Caco-2 (cell line): Measurements from ENCODE around the gene SIGLEC9. TPM values are rescaled to one million over a fixed set of nuclear protein-coding genes. Genes with fewer than 3 reads are reported as not detected.

Experiments used
- Bru-seq: library from RNA; stranded (reverse); fragments of 400-500 nt; gene quantifications from one replicate; lab custom pipeline; 2021; lab: Mats Ljungman, UMichigan
- BruChase-seq, 2 experiments: library from RNA; stranded (reverse); fragments of 400-500 nt; gene quantifications; one replicate each; lab custom pipeline; 2021; lab: Mats Ljungman, UMichigan
- BruUV-seq: library from RNA; stranded (reverse); fragments of 400-500 nt; replicated peaks from 2 replicates; lab custom pipeline; 2021; lab: Mats Ljungman, UMichigan
- CTCF ChIA-PET: fragments of 300-600 bp; sonication (Branson Sonifier 250); formaldehyde crosslinking; loops from one replicate; lab custom pipeline; 2022; ENCODE audit warnings: antibody characterized with exemption; lab: Charles Lee
- POLR2A ChIA-PET: fragments of 300-600 bp; sonication (Branson Sonifier 250); formaldehyde crosslinking; loops from one replicate; lab custom pipeline; 2022; ENCODE audit warnings: antibody characterized with exemption; lab: Charles Lee
- DNase-seq, 2 experiments: peaks; one replicate each; pipeline versions ENCODE4 v3.0.0 to v3.0.0-alpha.2; 2020 to 2022
- H3K27me3 ChIP-seq: replicated peaks from 2 replicates; pipeline ENCODE4 v1.6.0; 2011; ENCODE audit warnings: low read length; ENCODE audit not compliant: control insufficient read depth, insufficient read depth
- H3K36me3 ChIP-seq: 2 replicates; pipeline ENCODE4 v1.5.1; 2011; ENCODE audit warnings: low read length; ENCODE audit not compliant: control insufficient read depth, insufficient read depth
- H3K4me1 ChIP-seq: fragments of 250-450 bp; sonication (Bioruptor Pico); 2 replicates; pipeline ENCODE4 v1.5.1; 2020; ENCODE audit warnings: mild to moderate bottlenecking
- H3K4me3 ChIP-seq: 2 replicates; pipeline ENCODE4 v1.5.1; 2011; ENCODE audit warnings: low read depth, mild to moderate bottlenecking, control low read depth, low read length
- H3K9me3 ChIP-seq: fragments of 250-450 bp; sonication (Bioruptor Pico); 2 replicates; pipeline ENCODE4 v1.5.1; 2020; ENCODE audit warnings: mild to moderate bottlenecking, moderate library complexity
- H3K27ac Mint-ChIP-seq: one replicate; pipeline ENCODE4 v1.8.0; 2022; ENCODE audit warnings: mixed read lengths; ENCODE audit not compliant: unreplicated experiment
- H3K27me3 Mint-ChIP-seq: one replicate; pipeline ENCODE4 v1.8.0; 2022; ENCODE audit warnings: mixed read lengths; ENCODE audit not compliant: insufficient read depth, unreplicated experiment
- H3K36me3 Mint-ChIP-seq: one replicate; pipeline ENCODE4 v1.8.0; 2022; ENCODE audit warnings: mild to moderate bottlenecking, mixed read lengths; ENCODE audit not compliant: insufficient read depth, unreplicated experiment
- H3K4me1 Mint-ChIP-seq: one replicate; pipeline ENCODE4 v1.8.0; 2022; ENCODE audit warnings: low read depth, mixed read lengths; ENCODE audit not compliant: unreplicated experiment
- H3K4me3 Mint-ChIP-seq: one replicate; pipeline ENCODE4 v1.8.0; 2022; ENCODE audit warnings: mild to moderate bottlenecking, moderate library complexity, mixed read lengths; ENCODE audit not compliant: unreplicated experiment
- H3K9me3 Mint-ChIP-seq: one replicate; pipeline ENCODE4 v1.8.0; 2022; ENCODE audit warnings: mixed read lengths; ENCODE audit not compliant: unreplicated experiment
- intact Hi-C: fragments of 100-400 bp; cut with micrococcal nuclease; formaldehyde crosslinking; loops from one replicate; pipeline ENCODE4 v1.10.0; 2022; ENCODE audit not compliant: unreplicated experiment
- long read RNA-seq: library from polyadenylated mRNA; stranded (forward); transcript quantifications from one replicate; pipeline ENCODE4 v2.0.0, GENCODE V29; 2022
- total RNA-seq: library from RNA; stranded (reverse); gene quantifications from 2 replicates; pipeline ENCODE4 v1.2.3, GENCODE V29; 2022
- TF ChIP-seq, protein P1 (sequence below), 2 experiments: fragments of 200-600 bp in 1 of 2; IDR thresholded peaks; 1 replicate in 1 of 2; 2 replicates in 1 of 2; pipeline versions ENCODE4 v1.5.1 to v1.8.0; 2011 to 2022; ENCODE audit warnings: antibody characterized with exemption in 1 of 2, control low read depth in 1 of 2, inconsistent platforms in 1 of 2, low read depth in 1 of 2, low read length in 1 of 2, mild to moderate bottlenecking in 1 of 2, moderate library complexity in 1 of 2; ENCODE audit not compliant: insufficient read depth in 1 of 2, severe bottlenecking in 1 of 2, unreplicated experiment in 1 of 2

SIGLEC9 gene
- total RNA-seq (not detected in 2 replicates), Bru-seq, nascent RNA (not detected), BruChase-seq, experiment 1, labeled RNA remaining after a 2-hour chase (not detected), BruChase-seq, experiment 2, labeled RNA remaining after a 6-hour chase (not detected)
- long read RNA-seq, result 0 reads

DNA sequence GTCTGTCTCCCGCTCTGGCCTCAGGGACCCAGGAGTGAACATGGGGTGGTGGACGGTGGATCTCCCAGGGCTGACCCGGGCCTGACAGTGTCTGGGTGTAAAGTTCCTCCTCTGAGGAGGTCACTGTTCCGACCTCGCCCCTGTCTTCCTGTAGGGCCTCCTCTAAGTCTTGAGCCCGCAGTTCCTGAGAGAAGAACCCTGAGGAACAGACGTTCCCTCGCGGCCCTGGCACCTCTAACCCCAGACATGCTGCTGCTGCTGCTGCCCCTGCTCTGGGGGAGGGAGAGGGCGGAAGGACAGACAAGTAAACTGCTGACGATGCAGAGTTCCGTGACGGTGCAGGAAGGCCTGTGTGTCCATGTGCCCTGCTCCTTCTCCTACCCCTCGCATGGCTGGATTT, at the start of gene SIGLEC9:
Gene SIGLEC9, plus strand, starts transcription at position 178 of the 400 bp plus-strand sequence. Its CDS starts 69 bp downstream, at position 247.
- intact Hi-C loops, result no loop called here
- H3K4me3 Mint-ChIP-seq, result no peak within 1 kb of the TSS

GRCh38 chr19:51075998-51076397, 48.7 kb upstream of the SIGLEC9 start:
- Mint-ChIP-seq H3K36me3 (no peaks in the 10 kb centered on the region), H3K4me3 (no peak overlapping the region), H3K9me3 (peaks cover 13% of the 10 kb centered on the region), H3K27me3 (peaks cover 12% of the 10 kb centered on the region), H3K27ac (no peak overlapping the region), H3K4me1 (no peaks in the 10 kb centered on the region)
- intact Hi-C loops, result no loop called here
- H3K4me1 ChIP-seq, result no peaks in the 10 kb centered on the region
- TF ChIP-seq, protein P1, sequence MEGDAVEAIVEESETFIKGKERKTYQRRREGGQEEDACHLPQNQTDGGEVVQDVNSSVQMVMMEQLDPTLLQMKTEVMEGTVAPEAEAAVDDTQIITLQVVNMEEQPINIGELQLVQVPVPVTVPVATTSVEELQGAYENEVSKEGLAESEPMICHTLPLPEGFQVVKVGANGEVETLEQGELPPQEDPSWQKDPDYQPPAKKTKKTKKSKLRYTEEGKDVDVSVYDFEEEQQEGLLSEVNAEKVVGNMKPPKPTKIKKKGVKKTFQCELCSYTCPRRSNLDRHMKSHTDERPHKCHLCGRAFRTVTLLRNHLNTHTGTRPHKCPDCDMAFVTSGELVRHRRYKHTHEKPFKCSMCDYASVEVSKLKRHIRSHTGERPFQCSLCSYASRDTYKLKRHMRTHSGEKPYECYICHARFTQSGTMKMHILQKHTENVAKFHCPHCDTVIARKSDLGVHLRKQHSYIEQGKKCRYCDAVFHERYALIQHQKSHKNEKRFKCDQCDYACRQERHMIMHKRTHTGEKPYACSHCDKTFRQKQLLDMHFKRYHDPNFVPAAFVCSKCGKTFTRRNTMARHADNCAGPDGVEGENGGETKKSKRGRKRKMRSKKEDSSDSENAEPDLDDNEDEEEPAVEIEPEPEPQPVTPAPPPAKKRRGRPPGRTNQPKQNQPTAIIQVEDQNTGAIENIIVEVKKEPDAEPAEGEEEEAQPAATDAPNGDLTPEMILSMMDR (IDR thresholded peaks at IDR 0.05; ENCODE audit: insufficient read depth in 1 of 2, low read depth in 1 of 2, low read length in 1 of 2, severe bottlenecking in 1 of 2, unreplicated experiment in 1 of 2), result no peak
- POLR2A ChIA-PET, result no interaction called here
- H3K36me3 ChIP-seq, result no peaks in the 10 kb centered on the region
- CTCF ChIA-PET, result no interaction called here
- peaks cover 11% of the 10 kb centered on the region for H3K9me3 ChIP-seq
- no peak for DNase-seq
- H3K27me3 ChIP-seq, result no peaks in the 10 kb centered on the region
- no TSS peak for BruUV-seq
- H3K4me3 ChIP-seq, result no peak overlapping the region

More for the DNA sequence above, at the start of gene SIGLEC9:
- peaks cover 7% of the 10 kb centered on the region for H3K4me1 Mint-ChIP-seq
- POLR2A ChIA-PET, result no interaction called here
- H3K27ac Mint-ChIP-seq, result no peak within 1 kb of the TSS
- DNase-seq, result no peak
- H3K4me3 ChIP-seq, result no peak within 1 kb of the TSS
- CTCF ChIA-PET, result no interaction called here
- TF ChIP-seq, protein P1 (IDR thresholded peaks at IDR 0.05; ENCODE audit: insufficient read depth in 1 of 2, low read depth in 1 of 2, low read length in 1 of 2, severe bottlenecking in 1 of 2, unreplicated experiment in 1 of 2), result no peak
- H3K27me3 ChIP-seq, result no peaks in the 10 kb centered on the region
- H3K9me3 Mint-ChIP-seq, result no peaks in the 10 kb centered on the region
- no peaks in the 10 kb centered on the region; the same call in 1 of the 2 replicates for H3K4me1 ChIP-seq
- BruUV-seq, result no TSS peak
- no peaks in the 10 kb centered on the region for H3K9me3 ChIP-seq
- no peaks in the 10 kb centered on the region for H3K36me3 ChIP-seq
- H3K36me3 Mint-ChIP-seq, result no peaks in the 10 kb centered on the region
- H3K27me3 Mint-ChIP-seq, result peaks cover 12% of the 10 kb centered on the region

GRCh38 chr19:51076631-51077213, 48.0 kb upstream of the SIGLEC9 start:
- Histone ChIP-seq H3K27me3 (no peaks in the 10 kb centered on the region), H3K9me3 (peaks cover 11% of the 10 kb centered on the region), H3K4me3 (no peak overlapping the region), H3K36me3 (no peaks in the 10 kb centered on the region), H3K4me1 (no peaks in the 10 kb centered on the region)
- TF ChIP-seq, protein P1 (IDR thresholded peaks at IDR 0.05; ENCODE audit: insufficient read depth in 1 of 2, low read depth in 1 of 2, low read length in 1 of 2, severe bottlenecking in 1 of 2, unreplicated experiment in 1 of 2), result no peak
- no peak for DNase-seq
- intact Hi-C loops, result no loop called here
- CTCF ChIA-PET, result no interaction called here
- Mint-ChIP-seq H3K4me1 (no peaks in the 10 kb centered on the region), H3K4me3 (no peak overlapping the region), H3K9me3 (peaks cover 13% of the 10 kb centered on the region), H3K36me3 (no peaks in the 10 kb centered on the region), H3K27me3 (peaks cover 12% of the 10 kb centered on the region), H3K27ac (no peak overlapping the region)
- POLR2A ChIA-PET, result no interaction called here
- no TSS peak for BruUV-seq
